H1 (cell line): ENCODE measurements around the gene GALNT12. TPM values are rescaled to one million over a fixed set of nuclear protein-coding genes. Genes with fewer than 3 reads are reported as not detected.

ENCODE experiments used
- CTCF ChIA-PET: fragments of 300-600 bp; sonication (Branson Sonifier 250); formaldehyde crosslinking; loops from one replicate; lab custom pipeline; 2021; ENCODE audit not compliant: partially characterized antibody; lab: Charles Lee
- POLR2A ChIA-PET: fragments of 300-600 bp; sonication (Branson Sonifier 250); formaldehyde crosslinking; loops from one replicate; lab custom pipeline; 2021; ENCODE audit warnings: inconsistent platforms; ENCODE audit not compliant: partially characterized antibody; lab: Charles Lee
- DNase-seq, 2 experiments: peaks; one replicate each; pipeline versions ENCODE4 v3.0.0 to v3.0.0-alpha.2; 2010 to 2022; ENCODE audit warnings: low spot score in 2 of 2, low read depth in 1 of 2, mixed read lengths in 1 of 2
- FAIRE-seq: peaks from 2 replicates; lab custom pipeline; 2011; peaks lifted over from hg19 to GRCh38; lab: Jason Lieb, UNC
- H2AFZ ChIP-seq: 2 replicates; pipeline ENCODE4 v1.8.1; 2012; ENCODE audit warnings: low read length, inconsistent platforms
- H2AK5ac ChIP-seq: 2 replicates; pipeline ENCODE4 v1.6.1; 2013; ENCODE audit warnings: low read depth, low read length
- H2BK120ac ChIP-seq: replicated peaks from 2 replicates; pipeline ENCODE3; 2013; ENCODE audit warnings: low read depth, low read length, inconsistent platforms
- H2BK12ac ChIP-seq: 2 replicates; pipeline ENCODE4 v1.6.1; 2013; ENCODE audit warnings: low read depth, low read length
- H2BK15ac ChIP-seq: 2 replicates; pipeline ENCODE4 v1.6.1; 2013; ENCODE audit warnings: low read length
- H2BK20ac ChIP-seq: 2 replicates; pipeline ENCODE4 v1.6.1; 2013; ENCODE audit warnings: low read length
- H2BK5ac ChIP-seq: 2 replicates; pipeline ENCODE4 v1.6.1; 2013; ENCODE audit warnings: low read depth, low read length
- H3K14ac ChIP-seq: 2 replicates; pipeline ENCODE4 v1.6.1; 2013; ENCODE audit warnings: inconsistent platforms; ENCODE audit not compliant: insufficient read length
- H3K18ac ChIP-seq: 2 replicates; pipeline ENCODE4 v1.6.1; 2013; ENCODE audit warnings: low read length; ENCODE audit errors: extremely low read depth
- H3K23ac ChIP-seq: 2 replicates; pipeline ENCODE4 v1.6.1; 2013; ENCODE audit warnings: inconsistent platforms; ENCODE audit not compliant: insufficient read length
- H3K23me2 ChIP-seq: 2 replicates; pipeline ENCODE4 v1.6.1; 2013; ENCODE audit warnings: low read depth, low read length
- H3K27ac ChIP-seq: 2 replicates; pipeline ENCODE4 v1.6.1; 2011; ENCODE audit warnings: low read depth, low read length, inconsistent platforms
- H3K27me3 ChIP-seq, 4 experiments: replicated peaks in 1 of 4; 1 replicate in 1 of 4; 2 replicates in 3 of 4; pipeline versions ENCODE4 v1.6.1 to v1.8.1; 2011 to 2013; ENCODE audit warnings: low read length in 3 of 4, mild to moderate bottlenecking in 3 of 4, inconsistent platforms in 2 of 4, mixed read lengths in 2 of 4, moderate library complexity in 1 of 4; ENCODE audit not compliant: control insufficient read depth in 3 of 4, insufficient read depth in 3 of 4; ENCODE audit errors: extremely low read depth in 1 of 4
- H3K36me3 ChIP-seq, 4 experiments: 2 replicates each; pipeline versions ENCODE4 v1.6.1 to v1.8.1; 2011 to 2013; ENCODE audit warnings: mild to moderate bottlenecking in 4 of 4, low read length in 3 of 4, moderate library complexity in 2 of 4, control low read depth in 1 of 4, inconsistent platforms in 1 of 4; ENCODE audit not compliant: insufficient read depth in 4 of 4, control insufficient read depth in 2 of 4
- H3K4ac ChIP-seq: replicated peaks from 2 replicates; pipeline ENCODE3; 2013; ENCODE audit warnings: low read length, low read depth, mixed read lengths, inconsistent platforms; ENCODE audit not compliant: insufficient read length
- H3K4me1 ChIP-seq, 4 experiments: replicated peaks in 1 of 4; 1 replicate in 1 of 4; 2 replicates in 3 of 4; pipeline versions ENCODE4 v1.6.1 to v1.8.1; 2011 to 2013; ENCODE audit warnings: low read length in 3 of 4, inconsistent platforms in 2 of 4, mixed read lengths in 1 of 4; ENCODE audit not compliant: insufficient read depth in 4 of 4, control insufficient read depth in 3 of 4
- H3K4me2 ChIP-seq, 2 experiments: 2 replicates each; pipeline versions ENCODE4 v1.6.1 to v1.8.1; 2011 to 2013; ENCODE audit warnings: low read depth in 2 of 2, low read length in 2 of 2, control low read depth in 1 of 2, inconsistent platforms in 1 of 2, mild to moderate bottlenecking in 1 of 2; ENCODE audit not compliant: insufficient read depth in 1 of 2
- H3K4me3 ChIP-seq, 4 experiments: fragments of 200-600, 300-600 bp in 1 of 4; sonication (generic), shearing (Covaris generic), sonication (Bioruptor Twin) in 1 of 4; 2 replicates each; pipeline versions ENCODE4 v1.5.1 to v1.8.1; 2011 to 2016; ENCODE audit warnings: low read length in 4 of 4, low read depth in 3 of 4, control low read depth in 2 of 4, inconsistent platforms in 2 of 4, mild to moderate bottlenecking in 2 of 4, mixed read lengths in 1 of 4, moderate library complexity in 1 of 4; ENCODE audit not compliant: insufficient read depth in 2 of 4; ENCODE audit errors: extremely low read depth in 1 of 4
- H3K56ac ChIP-seq: replicated peaks from 2 replicates; pipeline ENCODE3; 2013; ENCODE audit warnings: low read depth, mild to moderate bottlenecking, mixed read lengths, low read length, inconsistent platforms; ENCODE audit not compliant: insufficient read length
- H3K79me1 ChIP-seq: 2 replicates; pipeline ENCODE4 v1.6.1; 2013; ENCODE audit warnings: low read depth, low read length, control low read depth
- H3K79me2 ChIP-seq, 2 experiments: 2 replicates each; pipeline versions ENCODE4 v1.6.1 to v1.8.1; 2012 to 2013; ENCODE audit warnings: low read length in 2 of 2, mild to moderate bottlenecking in 2 of 2, inconsistent platforms in 1 of 2; ENCODE audit not compliant: insufficient read depth in 2 of 2, control insufficient read depth in 1 of 2
- H3K9ac ChIP-seq, 4 experiments: replicated peaks in 1 of 4; 1 replicate in 1 of 4; 2 replicates in 3 of 4; pipeline versions ENCODE4 v1.6.1 to v1.8.1; 2011 to 2013; ENCODE audit warnings: low read depth in 3 of 4, low read length in 3 of 4, control low read depth in 2 of 4, mild to moderate bottlenecking in 2 of 4, moderate library complexity in 2 of 4, inconsistent platforms in 1 of 4; ENCODE audit errors: extremely low read depth in 1 of 4
- H3K9me3 ChIP-seq, 2 experiments: 2 replicates each; pipeline versions ENCODE4 v1.6.1 to v1.8.1; 2012 to 2013; ENCODE audit warnings: mild to moderate bottlenecking in 2 of 2, moderate library complexity in 2 of 2, control low read depth in 1 of 2, inconsistent platforms in 1 of 2, low read depth in 1 of 2, low read length in 1 of 2, mixed read lengths in 1 of 2; ENCODE audit not compliant: insufficient read depth in 2 of 2
- H4K20me1 ChIP-seq, 2 experiments: replicated peaks in 1 of 2; 2 replicates each; pipeline versions ENCODE3 to v1.8.1; 2011 to 2013; ENCODE audit warnings: inconsistent platforms in 2 of 2, low read length in 2 of 2, mild to moderate bottlenecking in 1 of 2; ENCODE audit not compliant: insufficient read depth in 2 of 2, control insufficient read depth in 1 of 2
- H4K5ac ChIP-seq: 2 replicates; pipeline ENCODE4 v1.6.1; 2013; ENCODE audit warnings: low read length, low read depth, mixed read lengths, inconsistent platforms; ENCODE audit not compliant: insufficient read length
- H4K8ac ChIP-seq: 2 replicates; pipeline ENCODE4 v1.8.0; 2013; ENCODE audit warnings: mild to moderate bottlenecking, moderate library complexity, low read length, inconsistent platforms; ENCODE audit not compliant: insufficient read depth; ENCODE audit errors: extremely low read depth
- H4K91ac ChIP-seq: replicated peaks from 2 replicates; pipeline ENCODE3; 2013; ENCODE audit warnings: low read length, mixed read lengths, inconsistent platforms; ENCODE audit not compliant: insufficient read length
- EZH2 ChIP-seq: fragments of 200-600 bp; sonication (generic); IDR thresholded peaks from 2 replicates; pipeline ENCODE4 v1.7.1; 2012; ENCODE audit warnings: low read depth, mild to moderate bottlenecking, moderate library complexity, low read length, inconsistent platforms; ENCODE audit not compliant: severe bottlenecking
- MAFK ChIP-seq: IDR thresholded peaks from 2 replicates; pipeline ENCODE4 v1.6.1; 2012; ENCODE audit warnings: low read depth, mild to moderate bottlenecking, improper control_type of control experiment, low read length
- NRF1 ChIP-seq: IDR thresholded peaks from 2 replicates; pipeline ENCODE4 v1.6.1; 2011; ENCODE audit warnings: mild to moderate bottlenecking, low read depth, low read length, improper control_type of control experiment
- SIN3A ChIP-seq, 2 experiments: IDR thresholded peaks in 1 of 2; conservative IDR thresholded peaks in 1 of 2; 2 replicates each; pipeline ENCODE4 v1.6.1; 2011 to 2012; ENCODE audit warnings: low read length in 2 of 2, improper control_type of control experiment in 1 of 2, low read depth in 1 of 2, mild to moderate bottlenecking in 1 of 2
- SP1 ChIP-seq: IDR thresholded peaks from 2 replicates; pipeline ENCODE4 v1.6.1; 2011; ENCODE audit warnings: low read depth, low read length
- SP2 ChIP-seq: IDR thresholded peaks from 2 replicates; pipeline ENCODE4 v1.6.1; 2012; ENCODE audit warnings: mild to moderate bottlenecking, low read length, inconsistent platforms
- TAF1 ChIP-seq: IDR thresholded peaks from 2 replicates; pipeline ENCODE4 v1.6.1; 2011; ENCODE audit warnings: mild to moderate bottlenecking, low read depth, low read length
- TAF7 ChIP-seq: optimal IDR thresholded peaks from 2 replicates; pipeline ENCODE3; 2011; ENCODE audit warnings: low read depth, mild to moderate bottlenecking, inconsistent platforms, low read length, moderate library complexity, borderline replicate concordance
- TBP ChIP-seq: IDR thresholded peaks from 2 replicates; pipeline ENCODE4 v1.6.1; 2011; ENCODE audit warnings: low read depth, low read length, improper control_type of control experiment
- YY1 ChIP-seq: IDR thresholded peaks from 2 replicates; pipeline ENCODE4 v1.6.1; 2011; ENCODE audit warnings: low read depth, mild to moderate bottlenecking, low read length
- WGBS, 2 experiments: shearing (Covaris generic) in 1 of 2; methylation state at CpG; one replicate each; pipeline versions ENCODE4 v1.1.6 to v1.1.7; 2013 to 2015; ENCODE audit warnings: low lambda C conversion rate in 2 of 2, mixed read lengths in 2 of 2, inconsistent platforms in 1 of 2, low coverage in 1 of 2, missing lambda C conversion rate in 1 of 2; ENCODE audit not compliant: insufficient replicate concordance in 2 of 2, insufficient coverage in 1 of 2, insufficient read length in 1 of 2; ENCODE audit errors: extremely low coverage in 1 of 2, missing lambda C conversion rate in 1 of 2; 5-methylcytosine and 5-hydroxymethylcytosine counted together
- polyA plus RNA-seq, 7 experiments: library from polyadenylated mRNA; depleted of rRNA in 3 of 7; stranded (reverse) in 5 of 7; unstranded in 2 of 7; fragments of >200 nt in 5 of 7; fragments of 200-250 nt in 2 of 7; gene quantifications; 1 replicate in 5 of 7; 2 replicates in 1 of 7; 4 replicates in 1 of 7; pipeline versions ENCODE4 v1.2.1 to v1.2.3, GENCODE V29; 2011 to 2013; ENCODE audit warnings: missing spikeins in 2 of 7, mixed read lengths in 2 of 7
- total RNA-seq: library from RNA; stranded (reverse); fragmentation: NEBNext Ultra II Directional; extraction: Animal tissue kit (Norgen Biotek cat#: 25700); gene quantifications from 2 replicates; pipeline ENCODE4 v1.2.1, GENCODE V29; 2021
- TF ChIP-seq, protein P1 (sequence below): IDR thresholded peaks from 2 replicates; pipeline ENCODE4 v1.6.1; 2011; ENCODE audit warnings: low read depth, mild to moderate bottlenecking, low read length; ENCODE audit not compliant: insufficient read depth

GALNT12 gene
- total and polyA plus RNA-seq, 2 of the 8 experiments (the other 6 are each of a cell fraction or from before 2014, with no cell fraction given): 16.2 to 19.6 TPM

DNA sequence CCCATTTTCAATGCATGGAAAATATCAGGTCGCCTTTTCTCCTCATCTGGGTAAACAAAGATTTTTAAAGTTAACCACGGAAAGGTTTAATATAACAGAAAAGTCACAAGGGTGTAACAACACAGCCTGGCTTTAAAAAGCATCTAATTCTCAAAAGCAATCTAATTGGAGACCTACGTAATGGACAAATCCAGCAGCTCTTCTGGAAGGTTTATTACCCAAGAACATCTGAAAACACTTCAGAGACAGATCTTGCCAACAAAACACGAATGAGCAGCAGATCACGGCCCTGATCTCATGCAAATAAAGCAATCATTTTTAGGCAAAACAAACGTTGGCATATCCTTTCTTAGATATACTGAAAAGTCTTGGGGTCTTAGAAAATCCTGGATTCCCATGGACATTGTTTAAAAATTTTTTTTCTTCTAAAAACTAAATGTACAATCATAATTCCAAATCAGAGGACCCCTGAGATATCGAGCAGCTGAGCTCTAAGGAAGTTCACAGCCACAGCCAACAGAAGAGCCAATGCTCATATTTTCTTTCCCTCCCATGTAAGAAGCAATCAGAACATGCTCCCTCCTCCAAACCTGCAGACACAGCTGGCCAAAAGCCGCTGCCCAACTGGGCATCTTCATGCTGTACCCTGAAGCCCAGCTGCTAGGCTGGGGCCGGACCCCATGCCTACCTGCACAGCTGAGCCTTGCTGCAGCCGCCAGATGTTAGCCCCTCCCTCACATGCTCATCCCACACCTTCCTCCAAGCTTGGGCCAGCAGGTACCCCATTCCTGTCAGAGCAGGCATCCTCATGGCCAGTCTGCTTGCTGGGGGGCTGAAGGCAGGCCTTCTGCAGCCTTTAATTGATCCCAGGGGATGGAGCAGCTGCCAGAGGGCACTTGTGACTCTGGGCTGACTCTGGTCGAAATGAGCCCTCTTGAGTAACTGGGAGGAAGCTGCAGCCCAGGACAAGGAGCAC, 22.4 kb upstream of the GALNT12 start:
- WGBS, 2 experiments: 89% methylated on average over 11 of the region's 11 CpGs; no CpG with 5 or more reads in 1 of the 2 experiments
- Histone ChIP-seq H4K20me1 (peaks cover 7 to 8% of the 10 kb centered on the region in 2 experiments), H3K4me2 (no peak overlapping the region), H3K4me3 (no peak overlapping the region), H3K23me2 (no peaks in the 10 kb centered on the region), H2BK120ac (no peak overlapping the region), H3K9me3 (no peaks in the 10 kb centered on the region), H2BK20ac (no peak overlapping the region), H3K79me2 (peaks cover 0 to 5% of the 10 kb centered on the region in 2 experiments; a peak in 2 of 4 replicates), H3K56ac (no peak overlapping the region), H4K5ac (no peak overlapping the region), H2AK5ac (no peak overlapping the region), H3K9ac (no peak overlapping the region), H3K23ac (no peak overlapping the region), H2BK12ac (no peak overlapping the region), H3K27ac (no peak overlapping the region), H3K36me3 (peaks cover 9 to 41% (median 18%) of the 10 kb centered on the region in 4 experiments; a peak in 7 of 8 replicates), H3K4me1 (no peaks in the 10 kb centered on the region), H3K4ac (no peak overlapping the region), H4K8ac (no peak overlapping the region; the same call in 1 of the 2 replicates), H2BK5ac (no peak overlapping the region), H3K79me1 (peaks cover 7% of the 10 kb centered on the region; the same call in 1 of the 2 replicates), H2BK15ac (no peak overlapping the region), H3K14ac (no peak overlapping the region), H4K91ac (no peak overlapping the region), H3K18ac (no peak overlapping the region), H3K27me3 (no peaks in the 10 kb centered on the region), H2AFZ (no peak overlapping the region)
- peak in 1 of 2 experiments; percentile 35 for DNase-seq
- FAIRE-seq: no peak
- CTCF ChIA-PET: interaction anchor here (0.6 to 3.8 kb wide), 5 partner anchors 10 to 247 kb away, joined by 3 to 28 read pairs (median 3); no protein-coding TSS in a partner anchor
- POLR2A ChIA-PET: no interaction called here
- no peak for TF ChIP-seq MAFK
- no peak for TF ChIP-seq TAF1
- TF ChIP-seq TAF7: no peak
- no peak for TF ChIP-seq TBP
- no peak for TF ChIP-seq SP2
- TF ChIP-seq, protein P1, sequence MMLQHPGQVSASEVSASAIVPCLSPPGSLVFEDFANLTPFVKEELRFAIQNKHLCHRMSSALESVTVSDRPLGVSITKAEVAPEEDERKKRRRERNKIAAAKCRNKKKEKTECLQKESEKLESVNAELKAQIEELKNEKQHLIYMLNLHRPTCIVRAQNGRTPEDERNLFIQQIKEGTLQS: no peak
- no peak for TF ChIP-seq SIN3A (conservative IDR thresholded peaks at IDR 0.05 in 1 of 2, IDR thresholded peaks at IDR 0.05 in 1 of 2; ENCODE audit: low read depth in 1 of 2, low read length in 2 of 2)
- no peak for TF ChIP-seq YY1
- TF ChIP-seq EZH2: no peak
- TF ChIP-seq NRF1: no peak
- TF ChIP-seq SP1: no peak
